Endometrial microvascular endothelial cells (primary cell): Measurements from ENCODE around the gene PARPBP. TPM values are rescaled to one million over a fixed set of nuclear protein-coding genes. Genes with fewer than 3 reads are reported as not detected.
"Not testable (repeated sequence)": the region's sequence is repeated elsewhere in the genome, so short reads cannot be mapped to it uniquely, and the experiment has no call there.

Experiments used
- in situ Hi-C: cut with HindIII; loops from 2 replicates; pipeline ENCODE4 v1.10.0; 2017; ENCODE audit warnings: low sequenced_read_pairs, low pct_unique_long_range_greater_than_20kb; ENCODE audit errors: inconsistent ontology term
- total RNA-seq: library from RNA; depleted of rRNA; stranded (reverse); fragments of >200 nt; gene quantifications from one replicate; pipeline ENCODE4 v1.2.3, GENCODE V29; 2015; ENCODE audit errors: inconsistent ontology term

Gene PARPBP
- total RNA-seq: 25.3 TPM

- in situ Hi-C loops: no loop called here
Observed at GRCh38 chr12:102119674-102120563, at the start of gene PARPBP, which contains the start of gene NUP37. Gene PARPBP (plus strand): TSS chr12:102120183. CDS start chr12:102123889, 3,706 bp downstream. Gene NUP37 (minus strand): TSS chr12:102120114. CDS start chr12:102118518, 1,596 bp downstream.

- in situ Hi-C loops: not testable (repeated sequence)
Observed at GRCh38 chr12:102072092-102072491, 47.9 kb upstream of the PARPBP start.

- in situ Hi-C loops: no loop called here
Observed at GRCh38 chr12:102080842-102081241, 39.1 kb upstream of the PARPBP start.

GRCh38 chr12:102089228-102089835 is 30.7 kb upstream of the PARPBP start:
- in situ Hi-C loops: not testable (repeated sequence)

- in situ Hi-C loops: no loop called here
Observed at GRCh38 chr12:102093319-102093718, 26.7 kb upstream of the PARPBP start.

GRCh38 chr12:102095677-102096263 is 24.2 kb upstream of the PARPBP start:
- in situ Hi-C loops: no loop called here

- in situ Hi-C loops: no loop called here
Observed at GRCh38 chr12:102096855-102097254, 23.1 kb upstream of the PARPBP start.

- in situ Hi-C loops: no loop called here
Observed at GRCh38 chr12:102106905-102107304, 13.1 kb upstream of the PARPBP start.

GRCh38 chr12:102107970-102108369 is 12.0 kb upstream of the PARPBP start:
- in situ Hi-C loops: no loop called here

- in situ Hi-C loops: no loop called here
Observed at GRCh38 chr12:102110782-102111181, 9.2 kb upstream of the PARPBP start.

GRCh38 chr12:102114212-102114611 is 5.8 kb upstream of the PARPBP start:
- in situ Hi-C loops: no loop called here

GRCh38 chr12:102116392-102116791 is 3.6 kb upstream of the PARPBP start:
- in situ Hi-C loops: no loop called here

- in situ Hi-C loops: no loop called here
Observed at GRCh38 chr12:102118874-102119273, 1.1 kb upstream of the PARPBP start.

GRCh38 chr12:102120564-102120873 is 536 bp downstream of the PARPBP start:
- in situ Hi-C loops: no loop called here

- in situ Hi-C loops: no loop called here
Observed at GRCh38 chr12:102120886-102121285, 903 bp downstream of the PARPBP start.

GRCh38 chr12:102121328-102121727 is 1.3 kb downstream of the PARPBP start:
- in situ Hi-C loops: not testable (repeated sequence)

GRCh38 chr12:102130720-102131119 is 10.7 kb downstream of the PARPBP start:
- in situ Hi-C loops: not testable (repeated sequence)

GRCh38 chr12:102131442-102131841 is 11.5 kb downstream of the PARPBP start:
- in situ Hi-C loops: not testable (repeated sequence)

- in situ Hi-C loops: not testable (repeated sequence)
Observed at GRCh38 chr12:102137619-102138018, 17.6 kb downstream of the PARPBP start.

GRCh38 chr12:102142866-102143373 is 22.9 kb downstream of the PARPBP start:
- in situ Hi-C loops: not testable (repeated sequence)
